Adrenal gland (tissue), 12 donors: ENCODE measurements around the gene B4GALT1. TPM values are rescaled to one million over a fixed set of nuclear protein-coding genes. Genes with fewer than 3 reads are reported as not detected.

Experiments used
- DNase-seq, 7 donors: peaks; one replicate each; pipeline ENCODE4 v3.0.0-alpha.2; 2019 to 2020
- H3K27ac ChIP-seq, 5 donors: fragments of 200-600 bp; sonication (generic) in 4 of 5; 1 replicate in 3 of 5; 2 replicates in 2 of 5; pipeline versions ENCODE4 v1.5.1 to v1.8.0; 2016 to 2020; ENCODE audit warnings: mild to moderate bottlenecking in 1 of 5
- H3K27me3 ChIP-seq: fragments of 200-600 bp; 2 replicates; pipeline ENCODE4 v1.8.0; 2021
- H3K36me3 ChIP-seq, 2 donors: fragments of 200-600 bp; replicated peaks in 1 of 2; 1 replicate in 1 of 2; 2 replicates in 1 of 2; pipeline versions ENCODE4 v1.5.1 to v1.8.0; 2018 to 2022
- H3K4me1 ChIP-seq, 2 donors: fragments of 200-600 bp; replicated peaks in 1 of 2; 1 replicate in 1 of 2; 2 replicates in 1 of 2; pipeline versions ENCODE4 v1.5.1 to v1.8.0; 2018 to 2021
- H3K4me3 ChIP-seq, 4 donors: fragments of 200-600 bp; sonication (generic) in 3 of 4; one replicate each; pipeline ENCODE4 v1.5.1; 2016 to 2018
- H3K9me3 ChIP-seq, 3 donors: fragments of 200-600 bp; sonication (generic) in 1 of 3; replicated peaks in 1 of 3; 1 replicate in 2 of 3; 2 replicates in 1 of 3; pipeline versions ENCODE4 v1.5.1 to v1.8.0; 2016 to 2021
- POLR2A ChIP-seq, 2 donors: fragments of 450-650 bp; IDR thresholded peaks; one replicate each; pipeline ENCODE4 v1.6.1; 2017; ENCODE audit warnings: antibody characterized with exemption in 2 of 2, mild to moderate bottlenecking in 2 of 2, moderate library complexity in 1 of 2
- WGBS, 4 donors: extraction: QIAGEN DNeasy Blood & Tissue Kit in 2 of 4; methylation state at CpG; one replicate each; pipeline versions ENCODE4 v1.1.5 to v1.1.7; 2013 to 2017; 5-methylcytosine and 5-hydroxymethylcytosine counted together
- intact Hi-C, 2 donors: fragments of 100-400 bp; cut with DNase I; formaldehyde crosslinking; loops; one replicate each; pipeline versions ENCODE4 v1.14.1 to v1.15.0; 2022 to 2023
- polyA plus RNA-seq, 3 donors: library from polyadenylated mRNA; stranded (reverse); fragments of 200-250 nt in 2 of 3; fragments of 350-450 nt in 1 of 3; fragmentation: Illumina TruSeq in 1 of 3; extraction: RNeasy Lipid Tissue Mini Kit (QIAGEN cat#74804) in 1 of 3; gene quantifications; one replicate each; pipeline ENCODE4 v1.2.3, GENCODE V29; 2013 to 2014
- total RNA-seq, 9 donors: library from RNA; depleted of rRNA in 4 of 9; stranded (reverse); fragments of >200 nt in 4 of 9; fragments of 120-200 nt in 1 of 9; fragmentation: NEBNext Ultra II Directional in 1 of 9; extraction: Animal tissue kit (Norgen Biotek cat#: 25700) in 1 of 9; gene quantifications; one replicate each; pipeline versions ENCODE4 v1.1.0 to v1.2.4, GENCODE V29; 2013 to 2023
- TF ChIP-seq, protein P1 (sequence below), 6 experiments: fragments of 450-650 bp in 4 of 6; fragments of 200-600 bp in 2 of 6; sonication (generic) in 1 of 6; IDR thresholded peaks; 1 replicate in 5 of 6; 2 replicates in 1 of 6; pipeline versions ENCODE4 v1.5.1 to v1.8.0; 2016 to 2021; ENCODE audit warnings: antibody characterized with exemption in 6 of 6, mild to moderate bottlenecking in 2 of 6, moderate library complexity in 1 of 6
- donor health status: healthy with polysubstance abuse.
- donor health status: Bipolar disorder and iron deficiency.
- donor health status: DM: yes; HTN: yes; CAD: no.
- donor health status: DM: no; HTN: no; CAD: no.
- donor health status: DM: no; HTN: no; CAD: no.
- donor health status: DM: yes; HTN: yes; CAD: no.

Gene B4GALT1
- total and polyA plus RNA-seq, 12 donors = 18.7 to 117 (median 62.7) TPM

GRCh38 chr9:33136721-33137670, 30.1 kb downstream of the B4GALT1 start:
- H3K4me1 ChIP-seq = peaks cover 56 to 67% of the 10 kb centered on the region in 2 donors
- no peaks in the 10 kb centered on the region for H3K27me3 ChIP-seq
- peak in 1 of 7 donors; percentile 43 for DNase-seq
- intact Hi-C loops = no loop called here
- H3K9me3 ChIP-seq = no peaks in the 10 kb centered on the region
- TF ChIP-seq POLR2A (IDR thresholded peaks at IDR 0.05) = no peak
- TF ChIP-seq, protein P1, sequence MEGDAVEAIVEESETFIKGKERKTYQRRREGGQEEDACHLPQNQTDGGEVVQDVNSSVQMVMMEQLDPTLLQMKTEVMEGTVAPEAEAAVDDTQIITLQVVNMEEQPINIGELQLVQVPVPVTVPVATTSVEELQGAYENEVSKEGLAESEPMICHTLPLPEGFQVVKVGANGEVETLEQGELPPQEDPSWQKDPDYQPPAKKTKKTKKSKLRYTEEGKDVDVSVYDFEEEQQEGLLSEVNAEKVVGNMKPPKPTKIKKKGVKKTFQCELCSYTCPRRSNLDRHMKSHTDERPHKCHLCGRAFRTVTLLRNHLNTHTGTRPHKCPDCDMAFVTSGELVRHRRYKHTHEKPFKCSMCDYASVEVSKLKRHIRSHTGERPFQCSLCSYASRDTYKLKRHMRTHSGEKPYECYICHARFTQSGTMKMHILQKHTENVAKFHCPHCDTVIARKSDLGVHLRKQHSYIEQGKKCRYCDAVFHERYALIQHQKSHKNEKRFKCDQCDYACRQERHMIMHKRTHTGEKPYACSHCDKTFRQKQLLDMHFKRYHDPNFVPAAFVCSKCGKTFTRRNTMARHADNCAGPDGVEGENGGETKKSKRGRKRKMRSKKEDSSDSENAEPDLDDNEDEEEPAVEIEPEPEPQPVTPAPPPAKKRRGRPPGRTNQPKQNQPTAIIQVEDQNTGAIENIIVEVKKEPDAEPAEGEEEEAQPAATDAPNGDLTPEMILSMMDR (IDR thresholded peaks at IDR 0.05) = no peak
- WGBS, 4 donors = 77 to 82% (median 79%) methylated on average over 9 to 10 of the region's 10 CpGs
- peaks cover 0 to 23% of the 10 kb centered on the region in 2 donors for H3K36me3 ChIP-seq
- H3K4me3 ChIP-seq = no peak overlapping the region
- peak overlapping the region in 3 of 5 donors; percentile 75 to 90 (median 82) for H3K27ac ChIP-seq

DNA sequence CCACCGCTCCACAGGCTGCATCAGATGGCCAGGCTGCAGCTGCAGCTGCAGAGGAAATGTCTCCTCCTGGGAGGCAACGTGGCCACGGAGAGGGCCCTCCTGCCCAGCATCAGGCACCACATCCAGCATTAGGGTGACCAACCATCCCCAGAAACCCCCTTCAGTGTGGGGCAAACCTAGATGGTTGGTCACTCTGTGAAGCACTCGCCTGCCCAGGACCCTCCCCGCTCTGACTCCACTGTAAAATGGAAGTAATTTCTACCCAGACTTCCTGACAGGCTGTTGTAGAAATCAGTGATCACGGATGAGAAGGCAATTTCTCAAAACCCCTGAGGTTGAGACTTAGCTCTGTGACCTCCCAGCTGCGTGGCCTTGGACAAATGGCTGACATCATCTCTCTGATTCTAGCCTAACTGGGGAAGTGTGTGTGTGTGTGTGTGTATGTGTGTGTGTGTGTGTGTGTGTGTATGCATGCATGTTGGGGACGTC, 31.6 kb downstream of the B4GALT1 start:
- TF ChIP-seq, protein P1 (IDR thresholded peaks at IDR 0.05) = no peak
- TF ChIP-seq POLR2A (IDR thresholded peaks at IDR 0.05) = peak in 1 of 2 donors; percentile 36
- peak overlapping the region; percentile 39 to 90 (median 82) for H3K27ac ChIP-seq
- H3K27me3 ChIP-seq = no peaks in the 10 kb centered on the region
- DNase-seq = peak; percentile 75 to 89 (median 84)
- H3K9me3 ChIP-seq = no peaks in the 10 kb centered on the region
- peaks cover 46 to 60% of the 10 kb centered on the region in 2 donors for H3K4me1 ChIP-seq
- no peak overlapping the region for H3K4me3 ChIP-seq
- 31 to 38% (median 32%) methylated on average over 7 to 8 of the region's 8 CpGs for WGBS, 4 donors
- intact Hi-C loops = no loop called here
- peaks cover 0 to 24% of the 10 kb centered on the region in 2 donors for H3K36me3 ChIP-seq

DNA sequence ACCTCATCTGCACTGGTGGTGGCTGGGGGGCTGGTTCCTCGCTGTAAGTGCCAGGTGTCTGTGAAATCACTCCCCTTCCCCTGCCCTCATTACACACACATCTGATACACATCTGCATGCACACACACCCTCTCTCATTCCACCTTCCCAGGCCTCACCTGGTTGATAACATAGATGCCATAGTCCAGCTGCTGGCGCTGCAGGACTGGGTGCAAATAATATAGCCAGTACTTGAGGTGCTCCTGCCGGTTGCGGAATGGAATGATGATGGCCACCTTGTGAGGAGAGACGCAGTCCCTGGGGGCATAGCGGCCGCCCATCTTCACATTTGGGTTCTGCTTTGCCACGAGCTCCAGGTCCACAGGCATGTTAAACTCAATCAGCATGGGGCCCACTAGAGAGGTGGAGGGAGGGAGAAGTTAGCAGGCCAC, 32.1 kb downstream of the B4GALT1 start:
- WGBS, 4 donors = 87 to 96% (median 94%) methylated on average over 8 of the region's 8 CpGs
- DNase-seq = peak in 1 of 7 donors; percentile 48
- Histone ChIP-seq H3K9me3 (no peaks in the 10 kb centered on the region), H3K4me1 (peaks cover 41 to 60% of the 10 kb centered on the region in 2 donors), H3K36me3 (peaks cover 0 to 28% of the 10 kb centered on the region in 2 donors), H3K4me3 (no peak overlapping the region), H3K27me3 (no peaks in the 10 kb centered on the region), H3K27ac (peak overlapping the region; percentile 39 to 90 (median 82))
- intact Hi-C loops = no loop called here
- TF ChIP-seq POLR2A (IDR thresholded peaks at IDR 0.05) = no peak
- TF ChIP-seq, protein P1 (IDR thresholded peaks at IDR 0.05) = no peak

- Histone ChIP-seq H3K4me3 (no peak overlapping the region), H3K27ac (peak overlapping the region in 1 of 5 donors; percentile 2), H3K27me3 (no peaks in the 10 kb centered on the region), H3K9me3 (no peaks in the 10 kb centered on the region), H3K4me1 (peaks cover 25 to 44% of the 10 kb centered on the region in 2 donors), H3K36me3 (peaks cover 0 to 42% of the 10 kb centered on the region in 2 donors)
- intact Hi-C loops = no loop called here
- WGBS, 4 donors = 75 to 89% (median 84%) methylated on average over 7 of the region's 7 CpGs
- peak in 1 of 7 donors; percentile 63 for DNase-seq
- TF ChIP-seq, protein P1 (IDR thresholded peaks at IDR 0.05) = no peak
- no peak for TF ChIP-seq POLR2A (IDR thresholded peaks at IDR 0.05)
These were observed 34.0 kb downstream of the B4GALT1 start for GRCh38 chr9:33133186-33133585.
